ENCODE data around the gene PKP2.

DNA sequence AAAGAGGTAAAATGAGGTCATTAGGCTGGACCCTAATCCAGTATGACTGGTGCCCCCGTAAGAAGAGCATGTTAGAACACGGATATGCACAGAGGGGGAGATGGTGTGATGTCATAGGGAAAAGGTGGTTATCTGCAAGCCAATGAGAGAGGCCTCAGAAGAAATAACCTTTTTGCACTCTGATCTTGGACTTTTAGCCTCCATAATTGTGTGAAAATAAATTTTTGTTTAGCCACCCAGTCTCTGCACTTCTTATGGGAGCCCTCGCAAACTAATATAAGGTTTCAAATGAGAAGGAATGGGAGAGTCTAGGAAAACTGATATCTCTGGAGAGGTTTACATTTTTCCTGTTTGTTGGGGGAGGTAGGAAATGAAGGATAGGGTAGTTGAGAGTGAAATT lies 43.2 kb upstream of the PKP2 start:
- no peak for TF ChIP-seq EZH2 (IDR thresholded peaks at IDR 0.05; ENCODE audit: borderline replicate concordance, low read length)
- TF ChIP-seq, protein P1, sequence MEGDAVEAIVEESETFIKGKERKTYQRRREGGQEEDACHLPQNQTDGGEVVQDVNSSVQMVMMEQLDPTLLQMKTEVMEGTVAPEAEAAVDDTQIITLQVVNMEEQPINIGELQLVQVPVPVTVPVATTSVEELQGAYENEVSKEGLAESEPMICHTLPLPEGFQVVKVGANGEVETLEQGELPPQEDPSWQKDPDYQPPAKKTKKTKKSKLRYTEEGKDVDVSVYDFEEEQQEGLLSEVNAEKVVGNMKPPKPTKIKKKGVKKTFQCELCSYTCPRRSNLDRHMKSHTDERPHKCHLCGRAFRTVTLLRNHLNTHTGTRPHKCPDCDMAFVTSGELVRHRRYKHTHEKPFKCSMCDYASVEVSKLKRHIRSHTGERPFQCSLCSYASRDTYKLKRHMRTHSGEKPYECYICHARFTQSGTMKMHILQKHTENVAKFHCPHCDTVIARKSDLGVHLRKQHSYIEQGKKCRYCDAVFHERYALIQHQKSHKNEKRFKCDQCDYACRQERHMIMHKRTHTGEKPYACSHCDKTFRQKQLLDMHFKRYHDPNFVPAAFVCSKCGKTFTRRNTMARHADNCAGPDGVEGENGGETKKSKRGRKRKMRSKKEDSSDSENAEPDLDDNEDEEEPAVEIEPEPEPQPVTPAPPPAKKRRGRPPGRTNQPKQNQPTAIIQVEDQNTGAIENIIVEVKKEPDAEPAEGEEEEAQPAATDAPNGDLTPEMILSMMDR (IDR thresholded peaks at IDR 0.05; ENCODE audit: low read length) = no peak
